GM18520 (cell line): ENCODE results near the gene SURF1.
"Not testable (repeated sequence)": the region's sequence is repeated elsewhere in the genome, so short reads cannot be mapped to it uniquely, and the experiment has no call there.

ENCODE experiments used
- ATAC-seq: cut with Tn5 transposase; IDR thresholded peaks from one replicate; pipeline ENCODE4 v1.9.1; 2021; ENCODE audit not compliant: unreplicated experiment

SURF1 gene

GRCh38 chr9:133356391-133357091, at the start of gene SURF1, which contains the start of gene SURF2:
Gene SURF1 (minus strand): TSS chr9:133356487. CDS start chr9:133356453, 34 bp downstream.
Gene SURF2 (plus strand): TSS chr9:133356550. CDS start chr9:133356593, 43 bp downstream.
- peak; percentile 52 for ATAC-seq

GRCh38 chr9:133405508-133406438, 49.5 kb upstream of the SURF1 start:
- ATAC-seq: no peak

GRCh38 chr9:133404454-133405002, 48.2 kb upstream of the SURF1 start:
- ATAC-seq: no peak

- ATAC-seq: no peak
These were observed 47.6 kb upstream of the SURF1 start for GRCh38 chr9:133403766-133404453.

- ATAC-seq: no peak
These were observed 46.4 kb upstream of the SURF1 start for GRCh38 chr9:133402689-133403088.

- ATAC-seq: no peak
These were observed 45.3 kb upstream of the SURF1 start for GRCh38 chr9:133401588-133401987.

- ATAC-seq: no peak
These were observed 44.0 kb upstream of the SURF1 start for GRCh38 chr9:133400292-133400691.

- ATAC-seq: no peak
These were observed 41.6 kb upstream of the SURF1 start for GRCh38 chr9:133397895-133398294.

GRCh38 chr9:133397370-133397769, 41.1 kb upstream of the SURF1 start:
- ATAC-seq: no peak

- ATAC-seq: no peak
These were observed 40.7 kb upstream of the SURF1 start for GRCh38 chr9:133396952-133397351.

- ATAC-seq: no peak
These were observed 38.5 kb upstream of the SURF1 start for GRCh38 chr9:133394687-133395271.

GRCh38 chr9:133393399-133393798, 37.1 kb upstream of the SURF1 start:
- no peak for ATAC-seq

- not testable (repeated sequence) for ATAC-seq
These were observed 36.0 kb upstream of the SURF1 start for GRCh38 chr9:133392308-133392707.

- not testable (repeated sequence) for ATAC-seq
These were observed 35.2 kb upstream of the SURF1 start for GRCh38 chr9:133391449-133391848.

GRCh38 chr9:133390713-133391112, 34.4 kb upstream of the SURF1 start:
- no peak for ATAC-seq

GRCh38 chr9:133389562-133389961, 33.3 kb upstream of the SURF1 start:
- no peak for ATAC-seq

- no peak for ATAC-seq
These were observed 32.8 kb upstream of the SURF1 start for GRCh38 chr9:133389025-133389557.

GRCh38 chr9:133387680-133388079, 31.4 kb upstream of the SURF1 start:
- no peak for ATAC-seq

GRCh38 chr9:133386338-133386737, 30.1 kb upstream of the SURF1 start:
- ATAC-seq: no peak

GRCh38 chr9:133385452-133385851, 29.2 kb upstream of the SURF1 start:
- no peak for ATAC-seq
